HG02973 (cell line): ENCODE data around the gene ATAD3C.
"Not testable (repeated sequence)": the region's sequence is repeated elsewhere in the genome, so short reads cannot be mapped to it uniquely, and the experiment has no call there.

ENCODE experiments used
- ATAC-seq: cut with Tn5 transposase; IDR thresholded peaks from one replicate; pipeline ENCODE4 v1.9.1; 2021; ENCODE audit warnings: moderate library complexity; ENCODE audit not compliant: unreplicated experiment

The ATAD3C gene

GRCh38 chr1:1494311-1494710 is 44.8 kb downstream of the ATAD3C start:
- ATAC-seq: not testable (repeated sequence)

GRCh38 chr1:1495461-1495975 is 46.0 kb downstream of the ATAD3C start:
- ATAC-seq: not testable (repeated sequence)

- not testable (repeated sequence) for ATAC-seq
These were observed 55.4 kb downstream of the ATAD3C start for GRCh38 chr1:1504777-1505365.

GRCh38 chr1:1505366-1505798 is 55.9 kb downstream of the ATAD3C start:
- not testable (repeated sequence) for ATAC-seq

GRCh38 chr1:1505801-1506200 is 56.3 kb downstream of the ATAD3C start:
- not testable (repeated sequence) for ATAC-seq

- no peak for ATAC-seq
These were observed 57.8 kb downstream of the ATAD3C start for GRCh38 chr1:1507305-1507704.

GRCh38 chr1:1508775-1509464 is 59.4 kb downstream of the ATAD3C start:
- ATAC-seq: not testable (repeated sequence)

GRCh38 chr1:1509465-1509850 is 60.0 kb downstream of the ATAD3C start:
- ATAC-seq: not testable (repeated sequence)

GRCh38 chr1:1510912-1511532 is 61.5 kb downstream of the ATAD3C start:
- ATAC-seq: no peak

- peak; percentile 77 for ATAC-seq
These were observed 62.2 kb downstream of the ATAD3C start, which contains the start of gene ATAD3A for GRCh38 chr1:1511533-1512285. Gene ATAD3A, plus strand, starts transcription at chr1:1512162. Its CDS starts 107 bp downstream, at chr1:1512269.

GRCh38 chr1:1512425-1512824 is 62.9 kb downstream of the ATAD3C start:
- not testable (repeated sequence) for ATAC-seq

- not testable (repeated sequence) for ATAC-seq
These were observed 64.2 kb downstream of the ATAD3C start for GRCh38 chr1:1513675-1514074.

GRCh38 chr1:1514376-1514775 is 64.9 kb downstream of the ATAD3C start:
- ATAC-seq: not testable (repeated sequence)

- not testable (repeated sequence) for ATAC-seq
These were observed 67.4 kb downstream of the ATAD3C start for GRCh38 chr1:1516923-1517322.

GRCh38 chr1:1517973-1518620 is 68.6 kb downstream of the ATAD3C start:
- ATAC-seq: no peak

GRCh38 chr1:1518621-1519007 is 69.1 kb downstream of the ATAD3C start:
- not testable (repeated sequence) for ATAC-seq
